IPS-18c (cell line): ENCODE measurements around the gene PCSK1.

Experiments used
- H3K4me3 ChIP-seq: 2 replicates; pipeline ENCODE4 v1.7.0; 2013; ENCODE audit warnings: low read depth, mild to moderate bottlenecking, low read length, moderate library complexity; ENCODE audit not compliant: insufficient read depth
- H3K9me3 ChIP-seq: one replicate; pipeline ENCODE4 v1.6.1; 2013; ENCODE audit warnings: mild to moderate bottlenecking, low read length, moderate library complexity; ENCODE audit not compliant: control insufficient read depth, insufficient read depth

PCSK1 gene

DNA sequence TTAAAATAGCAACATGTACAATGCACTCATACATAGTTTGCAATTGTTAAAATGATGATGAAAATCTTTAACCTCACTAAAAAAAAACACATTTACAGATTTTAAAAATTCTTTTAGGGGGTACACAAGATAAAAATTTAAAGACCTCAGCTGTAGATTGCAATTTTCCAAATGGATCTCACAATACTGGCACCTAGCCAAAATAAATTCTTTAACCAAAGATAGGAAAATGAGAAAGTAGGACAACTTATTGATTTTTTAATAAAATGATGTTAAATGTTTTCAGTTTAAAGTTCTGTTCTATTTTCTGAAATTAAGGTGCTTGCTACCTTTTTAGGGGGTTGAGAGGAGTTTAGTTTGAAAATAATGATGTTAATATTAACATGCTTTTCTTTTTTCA lies 90.0 kb downstream of the PCSK1 start:
- Histone ChIP-seq H3K9me3 (no peaks in the 10 kb centered on the region), H3K4me3 (no peak overlapping the region)

DNA sequence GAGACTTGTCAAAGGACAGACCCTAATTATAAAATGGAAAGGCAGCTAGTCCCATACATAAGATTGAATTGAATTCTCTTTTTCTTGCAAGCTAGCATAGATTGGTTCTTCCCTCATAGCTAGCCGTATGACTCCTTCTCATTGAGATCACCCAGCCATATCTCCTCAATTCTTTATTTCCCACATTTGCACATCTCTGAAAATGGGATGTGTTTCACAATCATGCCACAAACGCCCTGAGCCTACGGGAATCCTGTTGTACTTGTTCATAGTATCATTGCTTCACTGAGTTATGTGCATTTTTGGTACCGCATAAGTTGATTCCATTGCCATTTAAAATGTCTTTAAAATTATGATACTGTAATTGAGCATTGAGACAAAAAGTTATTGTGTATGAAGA lies 90.5 kb downstream of the PCSK1 start:
- no peak overlapping the region for H3K4me3 ChIP-seq
- H3K9me3 ChIP-seq = no peaks in the 10 kb centered on the region
